NK-92 (cell line): ENCODE data around the gene ROMO1.
"Not testable (repeated sequence)": the region's sequence is repeated elsewhere in the genome, so short reads cannot be mapped to it uniquely, and the experiment has no call there.

Experiments used
- DNase-seq: peaks from one replicate; lab custom pipeline; 2025; ENCODE audit not compliant: unreplicated experiment; lab: John Stamatoyannopoulos, UW

Gene ROMO1

DNA sequence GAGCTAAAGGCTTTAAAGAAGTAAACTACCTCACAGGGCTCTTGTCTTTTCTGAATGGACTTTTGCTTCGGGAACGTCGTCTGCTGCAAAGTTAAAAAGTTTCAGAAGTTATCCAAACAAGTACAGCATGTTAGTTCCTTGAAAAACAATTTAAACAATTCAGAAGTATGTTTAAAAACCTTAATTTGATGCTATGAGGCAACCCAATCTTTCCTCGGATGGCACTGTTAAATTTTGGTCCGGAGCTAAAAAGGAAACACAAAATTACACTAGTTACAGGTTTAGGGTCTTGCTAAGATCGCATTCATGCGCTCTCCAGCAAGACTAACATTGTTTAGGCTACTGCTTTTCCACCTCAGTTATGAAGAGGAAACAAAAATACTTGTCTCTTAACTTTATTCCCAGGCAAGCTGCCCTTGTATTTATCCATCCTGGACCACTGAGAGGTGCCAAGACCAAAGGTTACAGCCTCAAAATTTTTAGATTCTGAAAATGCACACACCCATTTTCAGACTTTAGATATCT is 30.1 kb downstream of the ROMO1 start:
- DNase-seq, result no peak

DNA sequence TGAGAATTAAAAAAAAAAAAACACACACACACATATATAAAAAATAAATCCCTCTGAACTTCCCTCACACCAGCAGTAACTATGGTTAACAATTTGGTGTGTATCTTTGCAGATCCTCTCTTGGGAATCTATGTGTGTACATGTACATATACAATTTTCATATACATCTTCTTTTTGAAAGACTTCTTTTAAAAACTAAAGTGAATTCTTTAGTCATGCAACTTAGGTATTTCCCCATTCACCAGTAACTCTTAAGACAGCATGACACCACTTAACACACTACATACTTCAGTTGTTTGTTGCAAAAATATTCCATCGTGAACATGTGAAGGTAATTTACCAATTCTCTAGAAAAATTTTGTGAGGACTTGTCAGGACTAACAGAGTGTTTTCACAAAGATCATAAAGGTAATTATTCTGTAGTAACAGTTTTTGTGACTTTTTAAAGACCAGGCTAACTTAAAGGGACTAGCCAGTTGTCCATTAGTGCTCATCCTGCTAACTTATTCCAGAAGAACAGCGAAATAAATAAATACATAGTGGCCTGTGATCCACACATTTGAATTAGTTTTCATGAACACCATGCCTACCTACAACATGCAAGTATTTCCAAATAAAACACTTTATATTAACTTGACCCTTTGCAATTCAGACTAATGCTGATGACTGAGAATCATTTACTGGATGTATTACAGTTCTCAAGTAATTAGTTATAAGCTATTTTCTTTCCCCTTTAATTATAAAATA is 30.8 kb downstream of the ROMO1 start:
- no peak for DNase-seq

DNA sequence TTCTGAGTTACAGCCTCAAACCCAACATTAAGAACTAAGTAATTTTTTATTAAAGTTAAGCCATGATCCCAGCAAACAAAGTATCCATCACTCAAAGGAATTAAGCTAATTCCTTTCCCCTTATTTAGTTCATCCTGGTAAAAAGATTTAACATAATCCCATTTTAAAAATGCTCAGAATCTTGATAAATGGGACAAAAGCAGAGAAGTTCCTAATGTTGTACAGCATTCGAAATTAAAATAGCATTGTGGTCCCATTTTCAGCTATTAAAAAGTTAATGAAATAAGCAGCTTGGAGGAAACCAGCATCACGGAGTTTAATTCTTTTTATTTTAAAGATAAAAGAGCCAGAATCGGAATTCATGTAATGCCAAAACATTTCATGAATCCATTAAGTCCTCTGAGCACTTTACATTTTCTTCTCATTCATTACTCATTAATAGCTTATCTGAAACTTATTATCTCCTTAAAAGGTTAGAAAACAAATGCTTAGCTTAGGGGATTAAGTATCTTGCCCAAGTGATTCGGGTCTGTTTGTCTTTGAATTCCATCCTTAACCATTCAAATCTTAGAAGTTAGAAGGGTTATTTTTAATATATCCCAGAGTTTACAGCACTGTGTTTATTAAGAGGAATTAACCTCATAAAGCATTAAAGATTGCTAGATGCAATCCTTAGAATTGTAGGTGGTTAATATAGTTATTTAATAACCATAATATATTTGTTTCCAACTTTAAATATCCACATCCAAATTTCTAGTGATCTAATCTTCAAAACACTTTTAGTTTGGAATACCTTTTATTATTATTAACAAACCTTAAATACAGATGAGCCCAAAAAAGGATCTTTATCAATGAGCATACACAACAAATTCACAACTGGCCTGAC is 31.6 kb downstream of the ROMO1 start:
- DNase-seq, result no peak

DNA sequence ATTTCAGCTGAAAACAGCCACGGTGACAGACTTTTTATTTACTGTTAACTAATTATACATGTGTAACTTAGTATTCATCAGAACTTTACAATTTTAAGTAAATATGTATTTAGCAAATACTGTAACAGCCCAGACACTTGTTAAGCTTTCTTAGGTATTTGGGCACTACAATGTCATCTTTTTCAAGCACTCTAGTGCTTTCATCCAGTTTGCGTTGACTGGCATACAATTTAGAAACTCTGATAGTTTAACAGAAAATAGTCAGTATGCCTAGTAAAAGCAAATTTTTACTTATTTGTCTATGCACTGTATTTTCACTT is 32.2 kb downstream of the ROMO1 start:
- no peak for DNase-seq

DNA sequence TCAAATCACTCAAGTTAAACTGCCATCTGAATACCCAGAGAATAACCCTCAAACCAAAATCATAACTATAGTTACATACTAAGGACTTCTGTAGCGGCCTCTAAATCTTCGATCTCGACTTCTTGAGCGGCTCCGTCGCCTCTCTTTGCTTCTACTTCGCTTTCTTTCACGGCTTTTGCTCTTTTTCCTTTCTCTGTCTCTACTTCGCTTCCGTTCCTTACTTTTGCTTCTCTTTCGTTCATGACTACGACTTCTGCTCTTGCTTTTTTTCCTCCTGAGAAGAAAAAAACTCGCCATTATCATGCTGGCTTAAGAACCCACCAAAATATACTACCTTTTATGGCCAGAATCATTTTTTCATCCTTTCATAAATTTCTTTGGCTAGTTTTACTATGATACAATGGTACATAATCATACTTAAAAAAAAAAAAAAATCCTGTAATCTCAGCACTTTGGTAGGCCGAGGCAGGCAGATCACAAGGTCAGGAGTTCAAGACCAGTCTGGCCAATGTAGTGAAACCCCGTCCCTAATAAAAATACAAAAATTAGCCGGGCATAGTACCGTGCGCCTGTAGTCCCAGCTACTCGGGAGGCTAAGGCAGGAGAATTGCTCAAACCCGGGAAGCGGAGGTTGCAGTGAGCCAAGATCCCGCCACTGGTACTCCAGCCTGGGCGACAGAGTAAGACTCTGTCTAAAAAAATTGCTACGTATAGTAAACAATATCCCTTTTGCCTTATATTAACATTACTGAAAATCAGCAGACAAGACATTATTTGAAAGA is 32.8 kb downstream of the ROMO1 start:
- DNase-seq, result no peak

DNA sequence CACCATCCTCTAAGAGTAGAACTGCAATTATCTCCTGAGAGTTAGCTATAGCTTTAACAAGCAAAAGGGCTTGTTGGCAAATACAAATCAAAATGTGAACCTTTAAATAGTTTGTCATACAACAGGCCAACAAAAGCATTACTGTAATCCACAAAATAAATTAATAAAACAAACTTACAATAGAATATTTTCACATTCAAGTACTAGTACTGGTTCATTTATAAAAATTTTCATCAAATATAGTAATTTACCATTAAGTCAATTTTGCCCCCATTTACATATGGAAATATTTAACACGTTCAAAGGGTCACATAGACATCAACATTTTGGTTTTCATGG is 33.4 kb downstream of the ROMO1 start:
- DNase-seq, result no peak

DNA sequence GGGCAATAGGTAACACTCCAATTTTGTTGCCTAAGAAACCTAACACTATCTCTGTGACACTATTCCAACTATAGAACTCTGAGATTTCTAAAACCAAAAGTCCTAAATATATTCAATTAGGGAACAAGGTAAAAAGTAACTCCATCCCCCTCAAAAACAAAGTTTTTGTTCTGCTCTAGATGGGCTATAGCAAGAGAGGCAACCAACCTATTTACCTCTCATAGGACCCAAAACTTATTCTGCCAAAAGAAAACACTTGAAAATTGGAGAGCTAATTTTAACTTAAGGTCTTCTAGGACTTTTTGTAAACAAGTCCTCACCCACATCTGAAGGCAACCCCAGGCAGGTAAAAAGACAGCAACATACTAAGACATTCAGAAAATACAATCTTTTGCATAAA is 35.2 kb downstream of the ROMO1 start:
- DNase-seq, result no peak

DNA sequence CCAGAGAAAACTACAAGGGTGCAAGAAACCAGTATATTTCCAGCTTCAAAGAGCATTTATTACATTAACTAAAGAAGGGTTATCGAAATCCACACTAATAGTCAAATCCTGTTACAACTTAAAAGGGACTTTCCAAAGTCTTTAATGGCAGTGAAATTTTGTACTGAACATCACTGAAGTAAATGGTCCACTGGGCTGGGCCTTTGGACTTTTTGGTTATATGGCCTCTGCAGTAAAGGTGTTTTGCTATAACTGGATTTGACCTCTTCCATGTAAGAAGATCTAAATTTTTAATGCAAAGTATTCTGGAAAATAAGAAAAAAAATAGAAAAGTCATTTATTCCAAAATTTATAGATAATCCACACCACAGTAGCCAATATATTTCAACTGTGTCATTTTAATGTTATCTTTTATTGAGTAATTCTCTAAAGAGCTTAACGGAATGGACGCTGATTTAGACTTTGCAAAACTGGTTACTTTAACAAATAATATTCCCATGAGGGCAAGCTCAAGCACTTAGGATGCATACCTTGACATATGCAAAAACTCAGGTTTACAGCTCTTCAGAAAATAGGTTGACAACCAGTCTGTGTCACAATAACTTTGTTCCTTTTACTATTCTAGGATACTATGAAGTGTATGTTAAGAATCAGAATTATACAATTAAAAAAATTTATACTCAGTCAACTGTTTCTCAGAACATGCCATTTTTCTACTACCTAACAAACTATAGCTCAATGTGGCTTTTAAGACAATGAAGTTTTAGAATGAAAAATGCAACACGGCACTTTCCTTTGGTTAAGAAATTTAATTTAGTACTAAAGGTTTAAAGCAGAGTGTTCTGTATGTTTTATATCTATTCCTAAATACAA is 35.8 kb downstream of the ROMO1 start:
- no peak for DNase-seq

DNA sequence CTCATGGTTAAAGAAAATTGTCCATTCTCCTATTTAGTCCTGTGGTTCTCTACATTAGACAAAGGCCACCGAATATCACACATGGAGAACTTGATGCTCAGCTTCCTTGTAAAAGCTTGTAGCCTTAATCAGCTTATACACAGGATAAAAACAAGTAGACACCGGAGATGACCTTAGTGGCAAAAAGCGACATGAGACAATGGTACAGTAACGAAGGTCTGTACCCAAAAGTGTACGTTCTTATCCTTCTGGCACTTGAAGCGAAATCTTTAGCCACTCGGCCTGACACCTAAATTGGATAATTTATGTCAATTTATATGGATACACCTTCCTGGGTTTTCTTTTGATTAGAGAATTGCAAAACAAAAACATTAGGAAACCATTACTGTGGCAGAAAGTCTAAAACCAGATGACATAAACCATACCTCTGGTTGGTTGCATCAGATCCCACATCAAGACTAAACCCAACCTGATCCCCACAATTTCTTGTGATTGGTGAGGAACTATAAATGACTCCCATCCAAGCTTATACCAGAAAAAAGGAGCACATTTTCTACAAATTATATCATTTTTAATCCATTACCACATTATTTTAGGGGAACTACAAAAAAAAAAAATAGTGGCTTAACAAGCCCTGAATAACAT is 36.7 kb downstream of the ROMO1 start:
- DNase-seq, result no peak

DNA sequence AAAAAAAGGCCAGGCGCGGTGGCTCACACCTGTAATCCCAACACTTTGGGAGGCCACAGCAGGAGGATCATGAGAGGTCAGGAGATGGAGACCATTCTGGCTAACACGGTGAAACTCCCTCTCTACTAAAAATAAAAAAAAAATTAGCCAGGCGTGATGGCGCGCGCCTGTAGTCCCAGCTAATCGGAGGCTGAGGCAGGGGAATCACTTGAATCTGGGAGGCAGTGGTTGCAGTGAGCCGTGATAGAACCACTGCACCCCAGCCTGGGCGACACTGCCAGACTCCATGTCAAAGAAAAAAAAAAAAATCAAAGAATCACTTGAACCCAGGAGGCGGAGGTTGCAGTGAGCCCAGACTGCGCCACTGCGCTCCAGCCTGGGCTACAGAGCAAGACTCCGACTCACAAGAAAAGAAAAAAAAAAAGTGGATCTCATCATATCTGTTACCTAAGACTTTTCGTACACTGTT is 38.7 kb downstream of the ROMO1 start:
- no peak for DNase-seq

DNA sequence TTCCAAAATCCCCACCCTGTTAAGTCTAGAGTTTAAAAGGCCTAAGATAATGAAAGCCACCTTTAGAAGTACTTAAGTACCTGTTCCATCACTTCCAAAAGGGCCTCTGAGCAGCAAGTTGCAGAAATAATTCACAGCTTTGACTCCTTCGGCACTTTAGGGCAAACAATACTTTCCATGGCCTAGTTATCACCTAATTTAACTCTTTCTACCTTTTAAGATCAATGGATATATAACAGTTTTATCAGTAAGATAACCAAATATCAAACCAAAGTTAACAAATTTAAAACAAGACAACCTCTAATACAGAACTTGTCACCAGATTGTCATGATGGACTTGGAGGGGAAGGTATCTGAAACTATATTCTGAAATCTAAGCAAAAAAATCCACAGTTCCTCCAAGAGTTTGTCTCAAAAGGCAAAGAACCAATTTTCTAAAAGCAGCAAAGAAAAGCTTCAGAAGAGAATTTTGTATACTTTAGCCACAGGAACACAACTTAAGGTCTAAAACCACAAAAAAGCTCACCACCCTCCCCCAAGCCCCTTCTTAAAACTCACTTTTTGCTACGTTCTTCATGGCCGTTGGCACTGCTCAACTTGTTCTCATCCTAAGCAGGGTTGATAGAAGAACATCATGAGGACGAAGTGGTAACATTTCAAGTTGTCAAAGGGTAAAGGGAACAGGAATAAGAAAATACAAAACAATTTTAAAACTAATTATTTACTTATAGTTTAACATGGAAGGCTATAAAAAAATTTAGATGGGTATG is 39.4 kb downstream of the ROMO1 start:
- no peak for DNase-seq

DNA sequence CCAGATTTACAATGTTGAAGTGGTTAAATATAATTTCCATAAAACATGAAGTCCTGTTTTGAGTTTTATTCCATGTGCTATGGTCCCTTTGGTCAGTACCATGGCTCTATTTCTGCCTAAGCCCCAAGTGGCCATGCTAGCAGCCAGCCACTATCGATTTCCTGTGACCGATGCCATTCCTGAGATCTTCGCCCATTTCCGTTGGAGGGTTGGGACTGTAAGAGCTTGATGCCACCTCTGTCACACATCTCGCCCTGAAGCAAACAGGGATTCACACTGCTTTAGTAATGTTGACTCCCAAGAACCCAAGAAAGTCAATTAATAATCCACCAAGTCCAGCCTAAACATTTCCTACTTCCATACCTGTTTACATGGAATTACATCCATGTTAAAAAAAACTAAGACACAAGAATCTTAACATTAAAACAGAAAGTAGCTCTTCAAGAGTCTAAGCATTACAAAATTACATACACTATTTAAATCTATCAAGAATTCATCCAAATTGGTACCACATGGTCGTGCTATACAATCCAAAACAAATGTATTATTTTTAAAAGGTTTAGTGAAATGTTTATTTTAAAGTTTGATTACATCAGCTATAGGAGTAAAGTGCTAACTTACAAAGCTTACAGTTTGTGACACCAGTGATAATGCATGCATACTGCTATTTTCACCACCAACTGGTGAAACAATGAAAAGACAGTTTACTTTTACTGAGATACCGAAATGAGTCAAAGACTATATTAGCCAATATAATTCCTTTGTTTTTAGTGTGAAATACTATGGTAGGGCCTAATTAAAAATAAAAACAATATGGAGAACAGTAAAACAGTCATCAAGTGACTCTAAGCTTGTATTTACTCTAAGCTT is 40.3 kb downstream of the ROMO1 start:
- no peak for DNase-seq

DNA sequence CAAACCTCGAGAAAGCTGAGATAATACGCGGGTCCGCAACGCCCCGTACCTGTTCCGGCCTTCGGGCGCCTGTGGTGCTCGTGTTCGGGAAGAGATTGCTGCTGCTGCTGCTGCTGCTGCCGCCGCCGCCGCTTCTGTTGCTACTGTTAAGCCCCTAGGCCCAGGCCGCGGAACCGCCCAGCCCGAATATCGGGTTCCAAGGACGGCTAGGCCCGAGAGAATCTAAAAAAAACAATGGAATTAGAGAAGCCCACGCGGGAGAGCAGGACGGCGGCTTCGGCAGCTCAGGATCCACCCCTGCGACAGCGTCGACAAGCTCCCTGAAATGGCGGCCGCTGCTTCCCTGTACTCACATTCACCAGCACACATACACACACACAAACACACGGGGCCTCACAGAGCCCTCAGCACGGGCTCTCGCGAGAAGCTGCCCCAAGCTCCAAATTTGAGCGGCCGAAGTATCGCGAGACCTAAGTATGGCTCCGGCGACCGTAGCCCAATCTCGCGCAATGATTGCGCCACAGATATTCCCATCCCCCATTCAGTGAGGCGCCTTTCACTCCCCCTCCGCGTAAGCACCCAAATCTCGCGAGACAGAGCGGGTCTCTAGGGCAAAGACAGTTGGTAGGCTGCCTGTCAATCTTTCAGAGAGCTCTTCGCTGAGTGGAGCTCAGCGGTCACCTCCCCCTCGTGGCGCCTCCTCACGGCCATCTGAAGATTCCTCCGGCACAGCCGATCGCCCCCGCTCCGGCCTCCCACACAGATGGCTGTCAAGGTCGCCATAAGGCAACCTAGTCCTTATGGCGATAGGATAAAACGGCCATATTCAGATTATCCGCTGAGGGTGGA is 42.9 kb downstream of the ROMO1 start, which contains the start of gene RBM39:
RBM39 (minus strand) TSS at position 369 of the 849 bp plus-strand sequence. CDS start 1,386 bp downstream, outside the sequence.
- peak; percentile 97 for DNase-seq

DNA sequence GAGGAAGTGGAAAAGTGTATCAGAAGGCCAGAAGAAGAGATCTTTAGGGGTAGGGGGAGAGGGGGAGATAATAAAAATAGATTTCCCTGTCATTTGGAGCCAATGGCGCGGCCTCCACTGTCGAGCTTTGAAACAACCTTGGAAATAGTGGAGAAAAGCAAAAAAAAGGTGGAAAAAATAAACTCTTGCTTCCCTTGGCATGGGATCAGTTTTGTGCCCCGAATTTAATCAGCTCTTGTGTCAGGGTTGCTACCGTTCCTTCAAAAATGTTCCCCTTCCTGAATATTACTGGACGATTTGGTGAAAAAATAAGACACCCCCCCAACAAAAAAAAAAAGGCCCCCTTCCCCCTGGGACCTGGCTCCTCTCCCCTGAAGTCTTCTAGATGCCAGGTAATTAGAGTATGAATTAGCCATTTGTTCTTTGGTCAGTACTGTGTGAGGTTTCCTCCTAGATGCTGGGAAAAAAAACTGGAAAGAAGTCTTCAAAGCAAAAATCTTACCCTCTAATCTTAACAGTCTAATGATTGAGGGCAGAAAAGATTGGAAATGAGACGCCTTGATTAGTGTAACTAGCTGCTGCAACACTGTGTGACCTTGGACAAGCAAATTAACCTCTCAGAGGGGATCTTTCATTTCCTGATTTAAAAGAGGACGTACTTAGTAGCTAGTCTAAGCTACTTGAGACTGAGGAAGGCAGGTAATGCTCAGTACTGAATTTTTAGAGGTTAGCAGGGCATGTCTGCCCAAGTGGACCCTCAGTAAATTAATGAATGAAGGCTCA is 43.7 kb downstream of the ROMO1 start:
- no peak for DNase-seq

DNA sequence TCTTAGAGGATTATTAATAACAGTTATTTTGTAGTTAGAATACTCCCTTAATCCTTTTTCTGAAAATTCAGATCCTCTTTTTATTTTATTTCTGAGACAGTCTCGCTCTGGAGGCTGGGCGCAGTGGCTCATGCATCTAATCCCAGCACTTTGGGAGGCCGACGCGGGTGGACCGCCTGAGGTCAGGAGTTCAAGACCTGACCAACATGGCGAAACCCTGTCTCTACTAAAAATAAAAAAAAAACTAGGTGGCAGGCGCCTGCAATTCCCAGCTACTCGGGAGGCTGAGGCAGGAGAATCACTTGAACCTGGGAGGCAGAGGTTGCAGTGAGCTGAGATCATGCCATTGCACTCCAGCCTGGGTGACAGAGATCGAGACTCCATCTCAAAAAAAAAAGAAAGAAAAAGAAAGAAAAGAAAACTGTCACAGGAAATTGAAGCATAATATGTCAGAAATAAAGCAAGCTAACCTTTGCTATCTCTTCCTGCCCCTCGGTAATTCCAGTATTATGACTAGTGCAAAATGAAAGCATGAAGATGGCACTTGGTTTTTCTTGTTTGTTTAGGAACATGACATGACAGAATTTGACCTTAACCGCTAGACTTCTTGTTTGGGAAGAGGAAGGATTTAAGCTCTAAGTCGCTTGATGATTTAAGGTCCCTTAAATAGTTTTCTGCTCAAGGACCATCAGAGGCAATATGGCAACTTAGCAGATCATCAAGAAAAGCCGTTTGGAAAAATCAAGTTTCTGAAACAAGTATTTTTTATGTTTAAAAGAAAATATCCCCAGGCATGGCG is 44.7 kb downstream of the ROMO1 start:
- no peak for DNase-seq

DNA sequence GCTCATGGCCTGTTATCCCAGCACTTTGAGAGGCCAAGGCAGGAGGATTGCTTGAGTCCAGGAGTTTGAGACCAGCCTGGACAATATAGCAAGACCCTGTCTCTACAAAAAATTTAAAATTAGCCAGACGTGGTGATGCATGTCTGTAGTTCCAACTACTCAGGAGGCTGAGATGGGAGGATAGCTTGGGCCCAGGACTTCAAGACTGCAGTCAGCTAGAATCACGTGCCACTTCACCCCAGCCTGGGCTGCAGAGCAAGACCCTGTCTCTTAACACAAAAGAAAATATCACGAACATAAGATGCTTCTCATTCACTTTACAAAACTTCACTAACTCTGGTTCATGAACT is 45.3 kb downstream of the ROMO1 start:
- DNase-seq, result not testable (repeated sequence)
